ENCODE data around the gene CALCOCO1.

The CALCOCO1 gene

GRCh38 chr12:53660041-53660440, 67.2 kb downstream of the CALCOCO1 start:
- no peak for DNase-seq (ENCODE audit: low spot score)

- no peak for DNase-seq (ENCODE audit: low spot score)
Measured at GRCh38 chr12:53659571-53659981, 67.7 kb downstream of the CALCOCO1 start.

GRCh38 chr12:53659011-53659551, 68.2 kb downstream of the CALCOCO1 start:
- DNase-seq (ENCODE audit: low spot score): no peak
